Measurements from ENCODE around the gene DIPK2A. TPM values are rescaled to one million over a fixed set of nuclear protein-coding genes. Genes with fewer than 3 reads are reported as not detected.

DIPK2A gene
- total RNA-seq, 1 experiment from 2014 or later = 22.0 TPM

DNA sequence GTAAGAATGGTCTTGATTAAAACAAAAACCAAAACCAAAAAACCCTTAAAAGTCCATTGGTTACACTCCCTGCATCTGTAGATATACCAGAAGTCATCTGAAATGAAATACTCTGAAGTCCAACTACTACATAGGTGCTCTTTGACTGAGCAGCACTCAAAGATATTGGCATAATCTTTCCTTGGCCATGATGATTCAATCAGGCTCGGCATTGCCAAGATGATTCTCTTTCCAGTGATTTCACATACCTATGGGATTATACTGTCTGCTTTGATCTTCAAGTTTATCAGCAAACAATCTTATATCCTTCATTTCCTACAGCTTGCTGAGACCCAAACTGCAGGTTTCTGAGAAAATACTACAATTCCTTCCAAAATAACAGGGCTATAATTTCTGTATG, 35.9 kb upstream of the DIPK2A start:
- H3K4me1 Mint-ChIP-seq = no peaks in the 10 kb centered on the region
- Histone ChIP-seq H4K8ac (replicated peaks; ENCODE audit: insufficient read length, low read depth, low read length) (no peak overlapping the region), H4K20me1 (ENCODE audit: control insufficient read depth, insufficient read depth, insufficient read length) (no peaks in the 10 kb centered on the region), H3K79me2 (ENCODE audit: insufficient read depth, low read length) (no peaks in the 10 kb centered on the region), H2AFZ (ENCODE audit: low read length) (no peak overlapping the region), H3K79me1 (ENCODE audit: insufficient read depth, low read depth, low read length, poor library complexity, severe bottlenecking) (no peaks in the 10 kb centered on the region), H3K9me3 (ENCODE audit: control insufficient read depth, low read depth, low read length) (no peaks in the 10 kb centered on the region), H4K91ac (ENCODE audit: insufficient read length, low read depth, low read length) (no peak overlapping the region), H3K4ac (ENCODE audit: low read depth, low read length) (no peak overlapping the region), H3K27ac (ENCODE audit: insufficient read length, low read depth, low read length) (no peak overlapping the region), H3K23ac (ENCODE audit: insufficient read length, low read depth, low read length) (no peak overlapping the region), H3K18ac (ENCODE audit: insufficient read length, low read depth, low read length) (no peak overlapping the region), H2BK15ac (ENCODE audit: low read depth, low read length) (no peak overlapping the region), H3K23me2 (ENCODE audit: insufficient read length, low read depth, low read length, poor library complexity, severe bottlenecking) (no peaks in the 10 kb centered on the region), H2AK5ac (ENCODE audit: insufficient read length, low read length) (no peak overlapping the region), H3K4me2 (ENCODE audit: insufficient read depth, insufficient read length, low read length) (no peak overlapping the region), H3T11ph (ENCODE audit: low read length) (no peak overlapping the region), H3K9ac (ENCODE audit: extremely low read depth, insufficient read length, low read length) (no peak overlapping the region), H2BK5ac (ENCODE audit: insufficient read length, low read length) (no peak overlapping the region), H2BK120ac (ENCODE audit: low read depth, low read length, poor library complexity, severe bottlenecking) (no peak overlapping the region), H3K56ac (ENCODE audit: insufficient read length, low read depth, low read length) (no peak overlapping the region), H4K5ac (ENCODE audit: insufficient read length, low read depth, low read length) (no peak overlapping the region), H3K14ac (ENCODE audit: insufficient read depth, low read length) (no peak overlapping the region), H3K27me3 (ENCODE audit: insufficient read depth, low read length) (no peaks in the 10 kb centered on the region), H3K4me1 (ENCODE audit: insufficient read depth, low read length) (no peaks in the 10 kb centered on the region), H2BK20ac (ENCODE audit: low read depth, low read length, poor library complexity, severe bottlenecking) (no peak overlapping the region), H2BK12ac (ENCODE audit: insufficient read length, low read depth, low read length) (no peak overlapping the region)
- no peak overlapping the region for H3K4me3 Mint-ChIP-seq
- no CpG with 5 or more reads among the region's 1 CpG for WGBS (ENCODE audit: extremely low coverage, insufficient read length, low lambda C conversion rate)
- peaks cover 0 to 2% of the 10 kb centered on the region in 2 experiments; a peak in 1 of 5 replicates for H3K9me3 Mint-ChIP-seq
- no peaks in the 10 kb centered on the region for H3K27me3 Mint-ChIP-seq (ENCODE audit: low read depth)
- no peak for TF ChIP-seq CTCF (conservative IDR thresholded peaks at IDR 0.05)
- H3K27ac Mint-ChIP-seq = no peak overlapping the region
- no peaks in the 10 kb centered on the region for H3K36me3 Mint-ChIP-seq (ENCODE audit: insufficient read depth in 1 of 3, low read depth in 3 of 3)
- DNase-seq = no peak

All from H9 (cell line).